Stimulated activated CD8-positive, alpha-beta memory T cell treated with anti-CD3 and anti-CD28 coated beads, Interleukin-7, amount 100 ng/mL, for 4 hours (primary cell): Measurements from ENCODE around the gene MEIOB.
"Not testable (repeated sequence)": the region's sequence is repeated elsewhere in the genome, so short reads cannot be mapped to it uniquely, and the experiment has no call there.

Experiments
- DNase-seq, 2 donors: peaks; one replicate each; pipeline ENCODE4 v3.0.0-alpha.2; 2020; ENCODE audit warnings: low read depth in 2 of 2

MEIOB gene

GRCh38 chr16:1907226-1907860 is 35.4 kb upstream of the MEIOB start:
- no peak for DNase-seq

- no peak for DNase-seq
Measured at GRCh38 chr16:1906846-1907165, 34.8 kb upstream of the MEIOB start.

GRCh38 chr16:1906055-1906845 is 34.3 kb upstream of the MEIOB start:
- no peak for DNase-seq

GRCh38 chr16:1903845-1904840 is 32.2 kb upstream of the MEIOB start:
- no peak for DNase-seq

GRCh38 chr16:1903220-1903574 is 31.2 kb upstream of the MEIOB start:
- no peak for DNase-seq

GRCh38 chr16:1902547-1903219 is 30.7 kb upstream of the MEIOB start:
- DNase-seq, result no peak

- DNase-seq, result no peak
Measured at GRCh38 chr16:1900452-1900774, 28.4 kb upstream of the MEIOB start.

- DNase-seq, result no peak
Measured at GRCh38 chr16:1899641-1900451, 27.9 kb upstream of the MEIOB start.

GRCh38 chr16:1897692-1898091 is 25.7 kb upstream of the MEIOB start:
- DNase-seq, result not testable (repeated sequence)

- no peak for DNase-seq
Measured at GRCh38 chr16:1895949-1896675, 24.1 kb upstream of the MEIOB start.

GRCh38 chr16:1895068-1895467 is 23.1 kb upstream of the MEIOB start:
- no peak for DNase-seq

GRCh38 chr16:1890708-1891050 is 18.7 kb upstream of the MEIOB start:
- no peak for DNase-seq

- no peak for DNase-seq
Measured at GRCh38 chr16:1890024-1890707, 18.2 kb upstream of the MEIOB start.

GRCh38 chr16:1887711-1888354 is 15.9 kb upstream of the MEIOB start:
- DNase-seq, result no peak

GRCh38 chr16:1884889-1885288 is 12.9 kb upstream of the MEIOB start:
- no peak for DNase-seq

- no peak for DNase-seq
Measured at GRCh38 chr16:1884155-1884760, 12.3 kb upstream of the MEIOB start.

GRCh38 chr16:1881172-1881571 is 9.2 kb upstream of the MEIOB start:
- DNase-seq, result not testable (repeated sequence)

- DNase-seq, result no peak
Measured at GRCh38 chr16:1879477-1879876, 7.5 kb upstream of the MEIOB start.

- DNase-seq, result no peak
Measured at GRCh38 chr16:1878256-1878655, 6.3 kb upstream of the MEIOB start.
